G401 (cell line): ENCODE data around the gene PDHX. TPM values are rescaled to one million over a fixed set of nuclear protein-coding genes. Genes with fewer than 3 reads are reported as not detected.

Source experiments
- DNase-seq: peaks from one replicate; pipeline ENCODE4 v3.0.0-alpha.2; 2015; ENCODE audit warnings: low spot score
- in situ Hi-C: cut with HindIII; loops from 2 replicates; pipeline ENCODE4 v1.10.0; 2016; ENCODE audit warnings: low sequenced_read_pairs, mixed read lengths
- total RNA-seq: library from RNA; depleted of rRNA; stranded (reverse); fragments of >200 nt; shearing (Covaris generic); gene quantifications from 2 replicates; pipeline ENCODE4 v1.2.3, GENCODE V29; 2014

The PDHX gene
- total RNA-seq, 1 experiment from 2014 or later = 40.6 TPM

GRCh38 chr11:34978236-34979191, 62.1 kb downstream of the PDHX start:
- no peak for DNase-seq
- in situ Hi-C loops = no loop called here

GRCh38 chr11:34984514-34984913, 68.1 kb downstream of the PDHX start:
- DNase-seq = no peak
- in situ Hi-C loops = no loop called here

DNA sequence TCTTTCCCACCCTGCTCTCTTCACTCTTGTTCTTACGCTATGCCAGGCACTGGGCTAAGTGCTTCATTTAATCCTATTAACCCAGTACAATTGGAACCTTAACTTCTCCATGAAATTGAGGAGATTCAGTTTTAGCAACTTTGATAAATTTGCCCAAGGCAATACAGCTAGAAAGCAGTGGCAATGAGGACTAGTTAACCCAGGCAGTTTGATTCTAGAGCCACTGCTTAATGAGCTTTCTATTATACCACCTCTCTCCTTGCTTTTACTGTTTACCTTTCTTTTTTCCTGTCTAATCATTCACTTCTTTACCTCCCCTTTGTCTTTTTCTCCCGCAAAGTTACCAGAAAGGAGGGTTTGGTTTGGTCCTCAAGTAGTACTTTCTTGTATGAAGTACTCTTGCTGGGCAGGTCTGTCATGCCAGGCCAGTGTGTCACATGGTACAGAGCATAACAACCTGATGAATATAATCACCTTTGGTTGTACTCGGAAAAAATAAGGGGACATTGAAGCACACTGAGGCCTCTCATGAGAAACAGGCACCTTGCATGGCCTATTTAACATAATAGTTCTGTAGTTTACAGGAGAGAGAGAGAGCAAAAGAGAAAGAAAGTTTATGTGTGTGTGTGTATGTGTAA, 70.6 kb downstream of the PDHX start:
- DNase-seq = no peak
- in situ Hi-C loops = no loop called here

GRCh38 chr11:34987617-34988016, 71.2 kb downstream of the PDHX start:
- DNase-seq = no peak
- in situ Hi-C loops = no loop called here

- in situ Hi-C loops = no loop called here
- DNase-seq = no peak
These were observed 72.2 kb downstream of the PDHX start for GRCh38 chr11:34988294-34989255.

DNA sequence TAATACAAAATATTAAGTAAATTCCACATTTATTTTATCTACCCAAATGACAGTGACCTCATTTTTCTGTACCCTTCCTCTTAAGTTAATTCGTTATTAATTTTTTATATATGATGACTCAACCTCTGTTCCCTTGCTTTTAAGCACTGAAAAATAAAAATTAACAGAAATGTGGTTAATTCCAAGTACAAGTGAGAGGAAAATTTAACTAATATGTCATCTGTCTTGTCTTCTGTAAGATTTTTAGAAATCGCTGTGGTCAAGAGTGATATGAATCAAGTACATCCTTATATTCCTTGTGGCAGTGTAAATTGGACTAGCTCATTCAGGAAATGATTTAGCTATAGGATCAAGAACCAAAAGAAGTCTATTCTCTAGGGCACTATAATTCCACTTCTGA, 74.5 kb downstream of the PDHX start:
- in situ Hi-C loops = no loop called here
- no peak for DNase-seq

- no peak for DNase-seq
- in situ Hi-C loops = no loop called here
These were observed 78.4 kb downstream of the PDHX start for GRCh38 chr11:34994854-34995253.

DNA sequence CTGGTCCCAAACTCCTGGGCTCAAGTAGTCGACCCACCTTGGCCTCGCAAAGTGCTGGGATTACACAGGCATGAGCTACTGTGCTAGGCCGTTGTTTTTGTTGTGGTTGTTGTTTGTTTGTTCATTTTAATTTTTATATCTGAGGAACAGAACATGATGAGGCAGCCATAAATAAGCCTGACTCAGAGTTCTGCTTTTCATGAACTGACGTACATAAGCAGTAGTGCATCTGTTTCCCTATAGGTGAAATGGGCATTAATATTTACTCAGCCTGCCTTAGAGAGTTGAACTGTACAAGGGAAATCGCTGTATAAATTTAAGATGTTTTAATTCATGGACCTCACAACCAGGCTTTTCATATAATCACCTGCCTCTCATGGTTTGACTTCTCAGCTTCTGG, 80.5 kb downstream of the PDHX start:
- DNase-seq = no peak
- in situ Hi-C loops = no loop called here

DNA sequence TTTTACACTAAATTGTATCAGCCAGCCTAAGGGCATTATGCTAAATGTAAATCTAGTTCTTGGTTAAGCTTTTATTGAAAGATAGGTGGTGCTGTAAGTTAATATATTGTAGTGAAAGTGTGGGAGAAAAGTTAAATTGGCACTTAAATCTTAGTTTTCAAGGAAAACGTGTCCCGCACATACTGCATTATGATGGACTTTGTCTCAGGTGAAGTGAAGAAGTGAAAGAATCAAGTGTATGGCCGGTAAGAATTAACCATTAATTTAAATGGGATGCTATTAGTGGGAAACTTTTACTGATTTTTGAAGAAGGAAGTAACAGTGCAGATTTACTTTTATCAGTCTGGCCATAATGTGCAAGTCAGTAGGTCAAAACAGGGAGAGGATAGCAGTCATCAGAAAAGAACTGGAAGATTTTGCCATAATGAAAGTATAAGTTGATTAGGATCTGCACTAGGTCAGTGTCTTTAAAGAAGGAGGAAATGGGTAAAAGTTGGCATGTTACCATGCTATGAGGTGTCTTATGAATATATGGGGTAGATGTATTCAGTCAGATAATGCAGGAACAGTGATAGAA, 81.6 kb downstream of the PDHX start:
- DNase-seq = no peak
- in situ Hi-C loops = no loop called here

- in situ Hi-C loops = no loop called here
- DNase-seq = no peak
These were observed 83.0 kb downstream of the PDHX start for GRCh38 chr11:34999453-34999852.

GRCh38 chr11:35003186-35003585, 86.8 kb downstream of the PDHX start:
- DNase-seq = no peak
- in situ Hi-C loops = no loop called here

GRCh38 chr11:35003658-35004057, 87.2 kb downstream of the PDHX start:
- in situ Hi-C loops = no loop called here

DNA sequence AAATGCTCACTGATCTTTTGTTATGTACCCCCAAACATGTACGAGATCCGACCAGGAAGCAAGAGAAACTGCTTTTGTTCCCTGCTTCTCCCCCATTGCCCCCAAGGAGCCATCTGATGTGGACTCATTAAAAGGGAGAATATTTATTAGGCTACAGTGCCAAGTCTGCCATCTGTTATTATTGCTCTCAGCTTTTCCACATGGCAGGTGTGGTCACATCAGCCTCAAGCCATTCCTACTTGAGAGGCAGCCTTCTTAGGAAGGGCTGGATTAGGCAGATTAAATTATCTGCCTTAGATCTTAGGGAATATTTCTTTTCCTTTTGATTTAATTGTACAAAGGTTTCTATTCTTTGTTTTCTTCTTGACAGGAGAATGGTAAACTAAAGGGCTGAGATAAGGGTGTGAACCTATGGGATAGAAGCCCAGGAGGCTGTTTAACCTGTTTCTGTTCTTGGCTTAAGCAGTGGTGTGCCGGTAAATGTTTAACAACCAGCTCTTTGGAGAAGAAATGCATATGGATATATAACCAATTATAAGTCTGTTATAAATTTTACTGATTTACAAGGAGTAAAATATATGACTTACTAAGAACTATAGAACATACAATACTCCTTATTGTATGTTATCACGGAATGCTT, 88.8 kb downstream of the PDHX start:
- DNase-seq = peak; percentile 23
- in situ Hi-C loops = no loop called here

More at GRCh38 chr11:35003658-35004057, 87.2 kb downstream of the PDHX start:
- DNase-seq = no peak

DNA sequence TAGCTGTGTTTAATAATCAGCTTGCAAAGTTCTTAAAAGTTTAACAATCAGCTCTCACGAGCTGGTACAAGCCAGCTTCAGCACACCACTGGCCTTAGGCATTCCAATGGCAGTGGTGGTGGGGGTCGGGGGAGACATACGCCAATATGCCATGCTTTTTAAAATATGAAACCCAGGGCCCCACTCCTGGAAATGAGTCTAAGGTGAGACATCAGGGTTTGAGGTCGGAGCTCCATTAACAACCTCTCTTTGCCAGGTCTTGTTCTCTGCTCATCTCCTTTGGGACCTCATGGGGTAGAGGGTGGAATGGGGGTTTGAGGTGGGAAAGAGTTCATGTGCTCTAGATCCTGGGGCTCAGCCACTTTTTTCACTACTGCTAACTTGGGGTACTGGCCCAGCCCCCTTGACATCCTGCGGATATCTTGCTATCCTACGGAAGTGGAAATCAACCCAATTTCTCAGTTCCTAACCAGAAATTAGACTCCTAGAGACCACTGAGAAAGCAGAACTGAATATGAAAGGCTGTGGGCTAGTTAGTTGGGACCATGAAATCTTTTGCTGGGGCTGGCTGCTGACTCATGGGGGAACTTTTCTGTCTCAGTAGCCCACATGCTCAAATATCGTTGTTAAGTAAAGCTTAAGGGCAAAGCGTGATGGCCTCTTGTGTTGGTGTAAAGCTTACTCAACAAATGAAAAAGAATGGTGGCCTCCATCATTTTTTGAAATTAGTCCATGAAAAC, 90.1 kb downstream of the PDHX start:
- no peak for DNase-seq

GRCh38 chr11:35007277-35007676, 90.9 kb downstream of the PDHX start:
- in situ Hi-C loops = no loop called here
- DNase-seq = no peak

More for the DNA sequence above, 90.1 kb downstream of the PDHX start:
- in situ Hi-C loops = no loop called here

- no peak for DNase-seq
- in situ Hi-C loops = no loop called here
These were observed 92.9 kb downstream of the PDHX start for GRCh38 chr11:35009191-35009943.

DNA sequence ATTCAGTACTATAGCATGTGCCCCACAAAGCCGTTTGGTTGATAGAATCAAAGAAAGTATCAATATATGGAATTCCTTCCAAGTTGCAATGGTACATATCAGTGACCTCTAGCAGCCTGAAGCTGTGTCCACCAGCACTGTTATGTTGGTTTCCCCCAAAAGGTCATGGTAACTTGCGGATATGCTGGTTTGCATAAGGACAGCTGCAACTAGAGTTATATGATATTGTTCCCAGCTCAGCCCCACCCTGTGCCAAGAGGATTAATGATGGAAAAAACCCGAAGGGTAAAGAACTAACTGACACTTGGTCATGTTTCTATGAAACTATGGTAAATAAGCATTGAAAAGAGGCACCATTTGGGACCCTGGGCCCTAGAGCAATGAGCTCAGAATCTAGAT, 93.5 kb downstream of the PDHX start:
- no peak for DNase-seq
- in situ Hi-C loops = no loop called here
